Measurements from ENCODE around the gene RNF215. TPM values are rescaled to one million over a fixed set of nuclear protein-coding genes. Genes with fewer than 3 reads are reported as not detected.

Gene RNF215
- total and polyA plus RNA-seq, 2 of the 13 experiments (the other 11 are each of a cell fraction or from before 2014, with no cell fraction given) = 5.3 to 6.1 TPM

DNA sequence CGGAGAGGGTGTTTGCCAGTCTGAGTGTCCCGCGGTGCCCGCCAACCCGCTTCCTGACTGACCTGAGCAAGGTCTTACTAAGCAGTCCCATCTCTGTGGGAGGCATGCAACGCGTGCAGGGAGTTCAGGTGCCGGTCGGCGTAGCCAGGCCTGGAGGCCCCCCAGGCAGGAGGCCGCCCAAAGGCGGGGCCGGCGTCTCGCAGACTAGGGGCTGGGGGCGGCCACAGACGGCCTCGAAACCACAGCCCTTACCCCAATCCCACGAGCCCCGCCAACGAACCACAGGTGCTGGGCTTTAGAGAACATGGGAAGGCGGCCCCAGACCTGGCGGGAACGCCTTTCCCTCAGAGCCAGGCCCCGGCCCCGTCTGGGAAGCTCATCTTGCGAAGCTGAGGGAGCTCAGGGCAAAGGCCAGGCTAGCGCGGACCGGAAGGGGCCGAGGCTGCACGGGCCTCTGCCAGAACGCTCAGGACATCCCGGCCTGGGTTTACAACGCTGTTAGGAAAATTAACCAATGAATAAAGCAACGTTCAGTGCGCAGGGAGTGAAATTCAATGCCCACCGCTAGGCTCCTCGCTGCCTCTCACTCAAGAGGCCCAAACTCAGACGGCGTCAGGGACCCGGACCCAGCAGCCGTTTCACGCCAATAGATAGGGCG is 36.2 kb upstream of the RNF215 start (continued):
- TF ChIP-seq, protein P1, sequence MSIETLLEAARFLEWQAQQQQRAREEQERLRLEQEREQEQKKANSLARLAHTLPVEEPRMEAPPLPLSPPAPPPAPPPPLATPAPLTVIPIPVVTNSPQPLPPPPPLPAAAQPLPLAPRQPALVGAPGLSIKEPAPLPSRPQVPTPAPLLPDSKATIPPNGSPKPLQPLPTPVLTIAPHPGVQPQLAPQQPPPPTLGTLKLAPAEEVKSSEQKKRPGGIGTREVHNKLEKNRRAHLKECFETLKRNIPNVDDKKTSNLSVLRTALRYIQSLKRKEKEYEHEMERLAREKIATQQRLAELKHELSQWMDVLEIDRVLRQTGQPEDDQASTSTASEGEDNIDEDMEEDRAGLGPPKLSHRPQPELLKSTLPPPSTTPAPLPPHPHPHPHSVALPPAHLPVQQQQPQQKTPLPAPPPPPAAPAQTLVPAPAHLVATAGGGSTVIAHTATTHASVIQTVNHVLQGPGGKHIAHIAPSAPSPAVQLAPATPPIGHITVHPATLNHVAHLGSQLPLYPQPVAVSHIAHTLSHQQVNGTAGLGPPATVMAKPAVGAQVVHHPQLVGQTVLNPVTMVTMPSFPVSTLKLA (IDR thresholded peaks at IDR 0.05) = no peak
- TF ChIP-seq ZSCAN12 (CRISPR knock-in tag; IDR thresholded peaks at IDR 0.05) (peak; percentile 76; the same call in 1 of the 2 replicates), ZSCAN20 (CRISPR knock-in tag; IDR thresholded peaks at IDR 0.05; ENCODE audit: borderline replicate concordance) (peak; percentile 83), RXRB (CRISPR knock-in tag; IDR thresholded peaks at IDR 0.05; ENCODE audit: borderline replicate concordance) (no peak; the same call in 1 of the 2 replicates), GATAD2A (CRISPR knock-in tag; IDR thresholded peaks at IDR 0.05) (0 out of 2 replicates have a peak, but pooled peaks have one; percentile 6), ZNF616 (CRISPR knock-in tag; IDR thresholded peaks at IDR 0.05; ENCODE audit: low read depth) (peak; percentile 31; the same call in 1 of the 2 replicates), JDP2 (CRISPR knock-in tag; IDR thresholded peaks at IDR 0.05; ENCODE audit: borderline replicate concordance) (no peak), ZNF224 (CRISPR knock-in tag; IDR thresholded peaks at IDR 0.05) (peak; percentile 28; the same call in 1 of the 2 replicates), DR1 (CRISPR knock-in tag; IDR thresholded peaks at IDR 0.05) (peak; percentile 52), ZNF644 (CRISPR knock-in tag; IDR thresholded peaks at IDR 0.05; ENCODE audit: low read depth) (no peak), ARID2 (CRISPR knock-in tag; IDR thresholded peaks at IDR 0.05; ENCODE audit: borderline replicate concordance) (peak; percentile 50; the same call in 1 of the 2 replicates), TBX2 (CRISPR knock-in tag; IDR thresholded peaks at IDR 0.05; ENCODE audit: borderline replicate concordance) (no peak), MAFF (IDR thresholded peaks at IDR 0.05; ENCODE audit: low read depth, low read length) (no peak), SP5 (CRISPR knock-in tag; IDR thresholded peaks at IDR 0.05; ENCODE audit: borderline replicate concordance, low read depth) (no peak), ETV6 (CRISPR knock-in tag; conservative IDR thresholded peaks at IDR 0.05) (no peak; the same call in 1 of the 2 replicates)
- TF ChIP-seq, protein P2, sequence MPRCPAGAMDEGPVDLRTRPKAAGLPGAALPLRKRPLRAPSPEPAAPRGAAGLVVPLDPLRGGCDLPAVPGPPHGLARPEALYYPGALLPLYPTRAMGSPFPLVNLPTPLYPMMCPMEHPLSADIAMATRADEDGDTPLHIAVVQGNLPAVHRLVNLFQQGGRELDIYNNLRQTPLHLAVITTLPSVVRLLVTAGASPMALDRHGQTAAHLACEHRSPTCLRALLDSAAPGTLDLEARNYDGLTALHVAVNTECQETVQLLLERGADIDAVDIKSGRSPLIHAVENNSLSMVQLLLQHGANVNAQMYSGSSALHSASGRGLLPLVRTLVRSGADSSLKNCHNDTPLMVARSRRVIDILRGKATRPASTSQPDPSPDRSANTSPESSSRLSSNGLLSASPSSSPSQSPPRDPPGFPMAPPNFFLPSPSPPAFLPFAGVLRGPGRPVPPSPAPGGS (CRISPR knock-in tag; IDR thresholded peaks at IDR 0.05) = peak; percentile 87; the same call in 1 of the 2 replicates
- TF ChIP-seq, protein P3, sequence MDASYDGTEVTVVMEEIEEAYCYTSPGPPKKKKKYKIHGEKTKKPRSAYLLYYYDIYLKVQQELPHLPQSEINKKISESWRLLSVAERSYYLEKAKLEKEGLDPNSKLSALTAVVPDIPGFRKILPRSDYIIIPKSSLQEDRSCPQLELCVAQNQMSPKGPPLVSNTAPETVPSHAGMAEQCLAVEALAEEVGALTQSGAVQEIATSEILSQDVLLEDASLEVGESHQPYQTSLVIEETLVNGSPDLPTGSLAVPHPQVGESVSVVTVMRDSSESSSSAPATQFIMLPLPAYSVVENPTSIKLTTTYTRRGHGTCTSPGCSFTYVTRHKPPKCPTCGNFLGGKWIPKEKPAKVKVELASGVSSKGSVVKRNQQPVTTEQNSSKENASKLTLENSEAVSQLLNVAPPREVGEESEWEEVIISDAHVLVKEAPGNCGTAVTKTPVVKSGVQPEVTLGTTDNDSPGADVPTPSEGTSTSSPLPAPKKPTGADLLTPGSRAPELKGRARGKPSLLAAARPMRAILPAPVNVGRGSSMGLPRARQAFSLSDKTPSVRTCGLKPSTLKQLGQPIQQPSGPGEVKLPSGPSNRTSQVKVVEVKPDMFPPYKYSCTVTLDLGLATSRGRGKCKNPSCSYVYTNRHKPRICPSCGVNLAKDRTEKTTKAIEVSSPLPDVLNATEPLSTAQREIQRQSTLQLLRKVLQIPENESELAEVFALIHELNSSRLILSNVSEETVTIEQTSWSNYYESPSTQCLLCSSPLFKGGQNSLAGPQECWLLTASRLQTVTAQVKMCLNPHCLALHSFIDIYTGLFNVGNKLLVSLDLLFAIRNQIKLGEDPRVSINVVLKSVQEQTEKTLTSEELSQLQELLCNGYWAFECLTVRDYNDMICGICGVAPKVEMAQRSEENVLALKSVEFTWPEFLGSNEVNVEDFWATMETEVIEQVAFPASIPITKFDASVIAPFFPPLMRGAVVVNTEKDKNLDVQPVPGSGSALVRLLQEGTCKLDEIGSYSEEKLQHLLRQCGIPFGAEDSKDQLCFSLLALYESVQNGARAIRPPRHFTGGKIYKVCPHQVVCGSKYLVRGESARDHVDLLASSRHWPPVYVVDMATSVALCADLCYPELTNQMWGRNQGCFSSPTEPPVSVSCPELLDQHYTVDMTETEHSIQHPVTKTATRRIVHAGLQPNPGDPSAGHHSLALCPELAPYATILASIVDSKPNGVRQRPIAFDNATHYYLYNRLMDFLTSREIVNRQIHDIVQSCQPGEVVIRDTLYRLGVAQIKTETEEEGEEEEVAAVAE (CRISPR knock-in tag; IDR thresholded peaks at IDR 0.05; ENCODE audit: borderline replicate concordance) = no peak; the same call in 1 of the 2 replicates
- TF ChIP-seq, protein P4, sequence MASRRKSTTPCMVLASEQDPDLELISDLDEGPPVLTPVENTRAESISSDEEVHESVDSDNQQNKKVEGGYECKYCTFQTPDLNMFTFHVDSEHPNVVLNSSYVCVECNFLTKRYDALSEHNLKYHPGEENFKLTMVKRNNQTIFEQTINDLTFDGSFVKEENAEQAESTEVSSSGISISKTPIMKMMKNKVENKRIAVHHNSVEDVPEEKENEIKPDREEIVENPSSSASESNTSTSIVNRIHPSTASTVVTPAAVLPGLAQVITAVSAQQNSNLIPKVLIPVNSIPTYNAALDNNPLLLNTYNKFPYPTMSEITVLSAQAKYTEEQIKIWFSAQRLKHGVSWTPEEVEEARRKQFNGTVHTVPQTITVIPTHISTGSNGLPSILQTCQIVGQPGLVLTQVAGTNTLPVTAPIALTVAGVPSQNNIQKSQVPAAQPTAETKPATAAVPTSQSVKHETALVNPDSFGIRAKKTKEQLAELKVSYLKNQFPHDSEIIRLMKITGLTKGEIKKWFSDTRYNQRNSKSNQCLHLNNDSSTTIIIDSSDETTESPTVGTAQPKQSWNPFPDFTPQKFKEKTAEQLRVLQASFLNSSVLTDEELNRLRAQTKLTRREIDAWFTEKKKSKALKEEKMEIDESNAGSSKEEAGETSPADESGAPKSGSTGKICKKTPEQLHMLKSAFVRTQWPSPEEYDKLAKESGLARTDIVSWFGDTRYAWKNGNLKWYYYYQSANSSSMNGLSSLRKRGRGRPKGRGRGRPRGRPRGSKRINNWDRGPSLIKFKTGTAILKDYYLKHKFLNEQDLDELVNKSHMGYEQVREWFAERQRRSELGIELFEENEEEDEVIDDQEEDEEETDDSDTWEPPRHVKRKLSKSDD (CRISPR knock-in tag; IDR thresholded peaks at IDR 0.05; ENCODE audit: low read depth) = no peak
